A673 (cell line): ENCODE measurements around the gene RASGRP2.

Source experiments
- CTCF ChIP-seq: fragments of 300-800, 200-600 bp; sonication (generic); conservative IDR thresholded peaks from 2 replicates; pipeline ENCODE4 v1.5.1; 2017; ENCODE audit warnings: low read depth, mild to moderate bottlenecking, antibody characterized with exemption, low read length, moderate library complexity, mixed read lengths
- EZH2 ChIP-seq: fragments of 200-600 bp; sonication (generic); IDR thresholded peaks from 2 replicates; pipeline ENCODE4 v1.6.1; 2017; ENCODE audit warnings: borderline replicate concordance, low read depth, mild to moderate bottlenecking, mixed read lengths, antibody characterized with exemption, low read length; ENCODE audit not compliant: poor library complexity, severe bottlenecking

DNA sequence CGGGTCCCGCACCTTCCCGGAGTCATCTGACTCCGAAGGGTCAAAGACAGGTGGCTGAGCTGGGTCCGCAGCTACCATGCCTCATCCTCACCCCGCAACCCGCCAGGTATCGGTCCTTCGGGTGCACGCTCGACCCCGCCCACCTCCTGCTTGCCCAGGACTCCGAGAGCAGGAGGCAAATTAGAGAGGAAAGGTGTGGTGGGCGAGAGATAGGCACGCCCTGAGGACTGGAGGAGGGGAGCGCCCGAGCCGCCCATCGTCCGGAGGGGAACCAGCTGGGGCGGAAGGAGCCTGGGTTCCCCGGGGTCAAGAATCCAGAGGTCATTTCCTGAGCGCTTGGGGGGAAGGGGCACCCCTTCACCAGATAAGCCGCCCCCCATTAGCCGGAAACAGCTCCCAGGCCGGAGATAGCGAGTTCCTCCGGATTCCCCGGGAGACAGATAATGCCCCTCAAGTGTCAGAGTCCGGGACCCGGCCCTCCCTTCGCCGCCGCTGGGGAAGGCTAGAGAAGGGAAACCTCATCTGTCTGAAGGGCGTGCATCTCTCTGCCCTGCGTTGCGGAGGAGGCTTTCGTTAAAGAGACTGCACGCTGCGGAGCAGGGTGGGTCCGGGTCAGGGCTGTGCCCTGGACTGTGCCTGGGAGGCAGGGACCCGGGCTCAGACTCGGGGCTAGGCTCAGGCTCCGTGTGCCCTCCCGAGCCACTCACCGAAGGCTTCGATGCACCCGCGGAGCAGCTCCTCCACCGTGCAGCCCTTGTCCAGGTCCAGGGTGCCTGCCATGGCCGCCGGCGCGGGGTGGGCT is 1.7 kb downstream of the RASGRP2 start:
- TF ChIP-seq CTCF, result no peak
- TF ChIP-seq EZH2, result no peak
